AG04450 (cell line): ENCODE data around the gene KRTAP10-8. TPM values are rescaled to one million over a fixed set of nuclear protein-coding genes. Genes with fewer than 3 reads are reported as not detected.
"Not testable (repeated sequence)": the region's sequence is repeated elsewhere in the genome, so short reads cannot be mapped to it uniquely, and the experiment has no call there.

Source experiments
- CTCF ChIA-PET: fragments of 300-600, 350-600 bp; formaldehyde crosslinking; extraction: SDS; loops from one replicate; lab custom pipeline; 2022; ENCODE audit warnings: antibody characterized with exemption, inconsistent platforms; lab: Charles Lee
- POLR2A ChIA-PET: fragments of 350-600 bp; formaldehyde crosslinking; extraction: SDS; loops from one replicate; lab custom pipeline; 2021; ENCODE audit warnings: antibody characterized with exemption, inconsistent platforms; lab: Yijun Ruan, JAX
- DNase-seq: peaks from one replicate; pipeline ENCODE4 v3.0.0-alpha.2; 2011; ENCODE audit warnings: low read depth, low spot score
- H3K27ac ChIP-seq: one replicate; pipeline ENCODE4 v1.5.1; 2012; ENCODE audit warnings: low read depth, low read length, control low read depth
- H3K27me3 ChIP-seq: one replicate; pipeline ENCODE4 v1.6.0; 2012; ENCODE audit warnings: low read length; ENCODE audit not compliant: control insufficient read depth, insufficient read depth
- H3K4me3 ChIP-seq: 2 replicates; pipeline ENCODE4 v1.5.1; 2011; ENCODE audit warnings: mild to moderate bottlenecking, low read depth, low read length, control low read depth
- H3K9me3 ChIP-seq: 2 replicates; pipeline ENCODE4 v1.5.1; 2012; ENCODE audit warnings: low read length; ENCODE audit not compliant: control insufficient read depth, insufficient read depth
- polyA plus RNA-seq: library from polyadenylated mRNA; depleted of rRNA; stranded (reverse); fragments of >200 nt; gene quantifications from 2 replicates; pipeline ENCODE4 v1.2.3, GENCODE V29; 2011
- TF ChIP-seq, protein P1 (sequence below): IDR thresholded peaks from 2 replicates; pipeline ENCODE4 v1.5.1; 2011; ENCODE audit warnings: low read depth, low read length, control low read depth, inconsistent platforms

Gene KRTAP10-8
- polyA plus RNA-seq, 1 experiment = not detected

DNA sequence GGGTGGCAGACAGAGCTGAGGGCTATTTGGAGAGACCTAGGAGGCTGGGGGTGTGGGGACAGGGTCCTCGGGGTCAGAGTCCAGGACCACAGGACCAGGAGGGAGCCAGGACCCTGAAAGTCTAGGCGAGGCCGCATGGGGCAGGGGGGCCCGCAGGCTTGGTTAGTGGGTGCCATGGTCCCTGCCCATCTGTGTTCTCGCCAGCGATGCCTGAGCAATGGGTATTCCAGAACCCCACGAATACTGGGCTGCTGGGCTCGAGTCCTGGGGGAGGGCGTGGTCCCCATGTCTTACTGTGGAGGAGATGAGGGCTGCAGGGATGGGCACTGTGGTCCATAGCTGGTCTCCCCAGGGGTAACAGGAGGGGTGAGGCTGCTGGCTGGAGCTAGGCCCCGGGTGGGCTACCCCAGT, 21.6 kb upstream of the KRTAP10-8 start:
- no peaks in the 10 kb centered on the region; the same call in 1 of the 2 replicates for H3K9me3 ChIP-seq
- H3K27ac ChIP-seq = no peak overlapping the region
- CTCF ChIA-PET = no interaction called here
- POLR2A ChIA-PET = no interaction called here
- TF ChIP-seq, protein P1, sequence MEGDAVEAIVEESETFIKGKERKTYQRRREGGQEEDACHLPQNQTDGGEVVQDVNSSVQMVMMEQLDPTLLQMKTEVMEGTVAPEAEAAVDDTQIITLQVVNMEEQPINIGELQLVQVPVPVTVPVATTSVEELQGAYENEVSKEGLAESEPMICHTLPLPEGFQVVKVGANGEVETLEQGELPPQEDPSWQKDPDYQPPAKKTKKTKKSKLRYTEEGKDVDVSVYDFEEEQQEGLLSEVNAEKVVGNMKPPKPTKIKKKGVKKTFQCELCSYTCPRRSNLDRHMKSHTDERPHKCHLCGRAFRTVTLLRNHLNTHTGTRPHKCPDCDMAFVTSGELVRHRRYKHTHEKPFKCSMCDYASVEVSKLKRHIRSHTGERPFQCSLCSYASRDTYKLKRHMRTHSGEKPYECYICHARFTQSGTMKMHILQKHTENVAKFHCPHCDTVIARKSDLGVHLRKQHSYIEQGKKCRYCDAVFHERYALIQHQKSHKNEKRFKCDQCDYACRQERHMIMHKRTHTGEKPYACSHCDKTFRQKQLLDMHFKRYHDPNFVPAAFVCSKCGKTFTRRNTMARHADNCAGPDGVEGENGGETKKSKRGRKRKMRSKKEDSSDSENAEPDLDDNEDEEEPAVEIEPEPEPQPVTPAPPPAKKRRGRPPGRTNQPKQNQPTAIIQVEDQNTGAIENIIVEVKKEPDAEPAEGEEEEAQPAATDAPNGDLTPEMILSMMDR = no peak
- DNase-seq = no peak
- H3K27me3 ChIP-seq = peaks cover 10% of the 10 kb centered on the region
- no peak overlapping the region for H3K4me3 ChIP-seq

DNA sequence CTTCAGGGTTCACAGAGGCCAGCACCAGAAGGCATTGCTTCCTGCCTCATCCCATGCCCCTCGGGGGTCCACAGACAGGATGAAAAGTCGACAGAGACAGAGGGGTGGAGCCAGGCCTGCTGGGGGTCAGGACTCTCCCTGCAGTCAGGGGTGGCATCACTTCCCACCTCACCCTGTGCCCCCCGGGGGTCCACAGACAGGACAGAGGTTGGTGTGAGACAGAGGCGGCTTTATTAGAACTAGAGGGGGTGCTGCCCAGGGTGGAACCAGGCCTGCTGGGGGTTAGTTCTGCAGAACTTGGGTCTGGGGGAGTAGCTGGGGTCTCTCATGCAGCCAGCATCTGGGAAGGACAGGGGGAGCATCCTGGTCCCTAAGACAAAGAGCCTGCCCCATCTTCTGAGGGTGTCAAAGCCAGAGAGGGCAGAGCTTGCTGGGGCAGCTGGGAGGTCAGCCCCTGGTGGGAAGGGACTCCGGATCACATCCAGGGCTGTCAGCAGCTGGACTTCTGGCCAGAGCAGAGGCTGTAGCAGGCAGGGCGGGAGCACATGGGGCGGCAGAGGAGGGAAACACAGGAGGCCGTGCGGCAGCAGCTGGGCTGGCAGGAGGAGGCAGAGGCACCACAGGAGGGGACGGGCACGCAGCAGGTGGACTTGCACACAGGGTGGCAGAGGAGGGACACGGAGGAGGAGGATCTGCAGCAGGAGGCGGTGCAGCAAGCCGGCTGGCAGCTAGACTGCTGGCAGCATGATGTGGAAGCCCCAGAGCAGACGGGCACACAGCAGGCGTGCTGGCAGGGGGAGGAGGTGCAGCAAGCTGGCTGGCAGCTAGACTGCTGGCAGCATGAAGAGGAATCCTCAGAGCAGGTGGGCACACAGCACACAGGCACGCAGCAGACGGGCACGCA, 20.7 kb upstream of the KRTAP10-8 start:
- H3K27ac ChIP-seq, CTCF ChIA-PET, H3K4me3 ChIP-seq, H3K9me3 ChIP-seq, POLR2A ChIA-PET, DNase-seq: not testable (repeated sequence)
- peaks cover 11% of the 10 kb centered on the region for H3K27me3 ChIP-seq

DNA sequence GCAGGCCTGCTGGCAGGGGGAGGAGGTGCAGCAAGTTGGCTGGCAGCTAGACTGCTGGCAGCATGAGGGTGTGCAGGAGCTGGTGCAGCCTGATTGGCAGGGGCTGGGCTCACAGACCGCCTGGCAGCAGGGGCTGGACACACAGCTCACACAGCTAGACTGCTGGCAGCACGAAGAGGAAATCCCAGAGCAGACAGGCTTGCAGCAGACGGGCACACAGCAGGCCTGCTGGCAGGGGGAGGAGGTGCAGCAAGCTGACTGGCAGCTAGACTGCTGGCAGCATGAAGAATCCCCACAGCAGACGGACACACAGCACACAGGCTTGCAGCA, 20.1 kb upstream of the KRTAP10-8 start:
- H3K27ac ChIP-seq, H3K9me3 ChIP-seq, DNase-seq, H3K4me3 ChIP-seq, CTCF ChIA-PET, POLR2A ChIA-PET: not testable (repeated sequence)
- H3K27me3 ChIP-seq = peaks cover 14% of the 10 kb centered on the region

DNA sequence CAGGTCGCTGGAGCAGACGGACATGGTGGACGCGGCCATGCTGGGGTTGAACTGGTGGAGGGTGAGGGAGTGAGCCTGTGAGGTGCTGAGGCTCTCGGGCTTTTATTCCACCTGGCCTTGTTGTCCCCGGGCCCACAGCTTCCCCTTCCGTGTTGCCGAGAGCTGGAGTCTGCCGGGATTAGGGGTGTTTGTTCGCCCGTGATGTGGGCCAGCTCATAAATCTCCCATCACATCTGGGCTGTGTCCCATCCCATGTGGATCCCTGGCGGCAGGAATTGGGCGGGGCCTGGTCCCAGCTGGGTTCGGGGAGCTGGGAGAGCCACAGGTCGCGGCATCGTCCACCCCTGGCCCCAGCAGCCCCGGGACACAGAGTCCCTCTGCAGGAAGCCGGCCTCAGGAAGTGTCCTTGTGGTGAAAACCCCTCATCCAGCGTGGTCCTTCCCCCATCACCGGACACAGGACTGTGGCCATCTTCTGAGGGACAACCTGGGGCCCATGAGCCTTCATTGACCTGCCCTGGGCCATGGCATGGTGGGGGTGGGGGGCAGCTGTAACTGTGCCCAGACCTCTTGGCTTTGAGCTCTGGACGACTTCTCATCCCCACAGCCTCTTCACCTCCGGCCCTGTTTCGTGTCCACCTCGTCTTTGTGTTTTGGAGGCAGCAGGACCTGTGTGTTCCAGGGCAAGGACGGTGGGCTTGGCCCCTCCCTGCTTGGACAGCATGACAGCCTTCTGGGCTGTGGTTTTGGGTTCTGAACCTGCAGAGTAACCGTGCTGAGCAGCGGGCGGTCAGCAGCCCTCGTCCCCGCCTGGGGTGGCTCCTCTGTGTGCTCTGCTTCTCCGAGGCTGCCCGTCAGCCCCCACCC, 19.2 kb upstream of the KRTAP10-8 start, which contains the start of gene KRTAP10-6:
Gene KRTAP10-6, minus strand, starts transcription at position 60 of the 866 bp plus-strand sequence. Its CDS starts 21 bp downstream, at position 39.
- Histone ChIP-seq H3K27ac (no peak within 1 kb of the TSS), H3K27me3 (peaks cover 14% of the 10 kb centered on the region), H3K4me3 (no peak within 1 kb of the TSS), H3K9me3 (no peaks in the 10 kb centered on the region; the same call in 1 of the 2 replicates)
- POLR2A ChIA-PET = no interaction called here
- CTCF ChIA-PET = no interaction called here
- DNase-seq = no peak
- TF ChIP-seq, protein P1 = no peak

DNA sequence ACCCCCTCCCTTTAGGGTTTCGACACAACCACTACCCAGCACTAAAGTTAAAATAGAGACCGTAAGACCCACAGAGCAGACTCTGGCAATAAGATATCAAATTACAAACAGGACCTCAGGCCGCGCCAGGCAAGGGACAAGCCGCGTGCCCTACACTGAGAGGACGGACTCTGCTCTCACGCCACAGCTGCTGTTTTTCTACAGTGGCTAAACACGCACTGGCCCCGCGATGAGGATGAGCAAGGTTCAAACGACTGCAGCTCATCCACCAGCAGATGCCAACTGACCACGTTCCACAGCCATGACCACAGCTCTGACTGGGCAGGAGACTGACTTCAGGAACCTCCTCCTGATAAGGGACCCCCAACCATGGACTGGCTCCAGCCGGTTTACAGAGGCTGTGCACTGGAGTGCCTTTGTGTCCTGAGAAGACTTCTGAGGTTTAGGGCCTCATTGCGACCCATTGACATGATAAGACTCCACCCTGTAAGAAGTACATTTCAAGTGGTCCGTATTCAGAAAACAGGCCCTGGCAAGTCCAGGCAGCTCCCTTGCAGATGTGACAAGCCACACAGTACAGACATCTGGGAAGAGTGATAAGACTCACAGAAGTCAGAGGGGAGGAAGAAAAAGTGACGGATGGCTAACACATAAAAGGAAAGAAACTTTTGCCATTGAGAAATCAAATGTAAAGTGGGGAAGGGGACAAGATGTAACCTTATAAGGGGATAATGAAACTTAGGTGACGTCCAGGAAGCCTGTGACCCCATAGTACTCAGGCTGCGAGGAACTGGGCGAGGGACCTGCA, 18.1 kb upstream of the KRTAP10-8 start:
- Histone ChIP-seq H3K4me3 (no peak overlapping the region), H3K9me3 (no peaks in the 10 kb centered on the region; the same call in 1 of the 2 replicates), H3K27ac (no peak overlapping the region), H3K27me3 (peaks cover 14% of the 10 kb centered on the region)
- DNase-seq = no peak
- ChIA-PET POLR2A (no interaction called here), CTCF (no interaction called here)
- TF ChIP-seq, protein P1 = no peak
